H1 (cell line): ENCODE results near the gene ME3. TPM values are rescaled to one million over a fixed set of nuclear protein-coding genes. Genes with fewer than 3 reads are reported as not detected.
A peak's percentile ranks its signal among the peaks of the same experiment; 100 is the strongest.

ENCODE experiments used
- BACH1 ChIP-seq: IDR thresholded peaks from 2 replicates; pipeline ENCODE4 v1.6.1; 2012; ENCODE audit warnings: low read length, improper control_type of control experiment
- CTBP2 ChIP-seq: IDR thresholded peaks from 2 replicates; pipeline ENCODE4 v1.7.0; 2011; ENCODE audit warnings: borderline replicate concordance, mild to moderate bottlenecking, moderate library complexity, mixed read lengths, low read length; ENCODE audit not compliant: insufficient read depth, insufficient read length
- FOSL1 ChIP-seq: IDR thresholded peaks from 2 replicates; pipeline ENCODE4 v1.6.1; 2011; ENCODE audit warnings: mild to moderate bottlenecking, low read depth, low read length, moderate library complexity; ENCODE audit not compliant: insufficient read depth
- KDM4A ChIP-seq: IDR thresholded peaks from one replicate; pipeline ENCODE4 v1.7.1; 2012; ENCODE audit warnings: low read depth, mild to moderate bottlenecking, moderate library complexity, low read length, inconsistent platforms; ENCODE audit not compliant: severe bottlenecking
- KDM5A ChIP-seq: fragments of 200-600 bp; IDR thresholded peaks from 2 replicates; pipeline ENCODE4 v1.7.1; 2012; ENCODE audit warnings: mild to moderate bottlenecking, low read length, inconsistent platforms, mixed read lengths
- MAFK ChIP-seq: IDR thresholded peaks from 2 replicates; pipeline ENCODE4 v1.6.1; 2012; ENCODE audit warnings: low read depth, mild to moderate bottlenecking, improper control_type of control experiment, low read length
- PHF8 ChIP-seq: fragments of 200-600 bp; sonication (generic); conservative IDR thresholded peaks from 2 replicates; pipeline ENCODE4 v1.7.1; 2012; ENCODE audit warnings: low read depth, mild to moderate bottlenecking, inconsistent platforms, low read length, moderate library complexity
- POLR2AphosphoS5 ChIP-seq: IDR thresholded peaks from 2 replicates; pipeline ENCODE4 v1.6.1; 2011; ENCODE audit warnings: low read depth, low read length
- POU5F1 ChIP-seq: IDR thresholded peaks from 2 replicates; pipeline ENCODE4 v1.6.1; 2011; ENCODE audit warnings: low read depth, mild to moderate bottlenecking, low read length, moderate library complexity
- SP1 ChIP-seq: IDR thresholded peaks from 2 replicates; pipeline ENCODE4 v1.6.1; 2011; ENCODE audit warnings: low read depth, low read length
- TEAD4 ChIP-seq: IDR thresholded peaks from 2 replicates; pipeline ENCODE4 v1.6.1; 2012; ENCODE audit warnings: low read depth, low read length, inconsistent platforms, mixed read lengths
- polyA plus RNA-seq, 7 experiments: library from polyadenylated mRNA; depleted of rRNA in 3 of 7; stranded (reverse) in 5 of 7; unstranded in 2 of 7; fragments of >200 nt in 5 of 7; fragments of 200-250 nt in 2 of 7; gene quantifications; 1 replicate in 5 of 7; 2 replicates in 1 of 7; 4 replicates in 1 of 7; pipeline versions ENCODE4 v1.2.1 to v1.2.3, GENCODE V29; 2011 to 2013; ENCODE audit warnings: missing spikeins in 2 of 7, mixed read lengths in 2 of 7
- total RNA-seq: library from RNA; stranded (reverse); fragmentation: NEBNext Ultra II Directional; extraction: Animal tissue kit (Norgen Biotek cat#: 25700); gene quantifications from 2 replicates; pipeline ENCODE4 v1.2.1, GENCODE V29; 2021
- TF ChIP-seq, protein P1 (sequence below): IDR thresholded peaks from 2 replicates; pipeline ENCODE4 v1.6.1; 2011; ENCODE audit warnings: low read length, improper control_type of control experiment
- TF ChIP-seq, protein P2 (sequence below): IDR thresholded peaks from 2 replicates; pipeline ENCODE4 v1.6.1; 2012; ENCODE audit warnings: low read length, inconsistent platforms

The ME3 gene
- total and polyA plus RNA-seq, 2 of the 8 experiments (the other 6 are each of a cell fraction or from before 2014, with no cell fraction given) = 1.5 to 2.8 TPM

- TF ChIP-seq, protein P1, sequence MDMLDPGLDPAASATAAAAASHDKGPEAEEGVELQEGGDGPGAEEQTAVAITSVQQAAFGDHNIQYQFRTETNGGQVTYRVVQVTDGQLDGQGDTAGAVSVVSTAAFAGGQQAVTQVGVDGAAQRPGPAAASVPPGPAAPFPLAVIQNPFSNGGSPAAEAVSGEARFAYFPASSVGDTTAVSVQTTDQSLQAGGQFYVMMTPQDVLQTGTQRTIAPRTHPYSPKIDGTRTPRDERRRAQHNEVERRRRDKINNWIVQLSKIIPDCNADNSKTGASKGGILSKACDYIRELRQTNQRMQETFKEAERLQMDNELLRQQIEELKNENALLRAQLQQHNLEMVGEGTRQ = no peak
- TF ChIP-seq PHF8 (no peak), POU5F1 (no peak), TEAD4 (peak; percentile 68), KDM4A (no peak), POLR2AphosphoS5 (no peak), KDM5A (no peak), MAFK (no peak), CTBP2 (no peak), FOSL1 (no peak), BACH1 (no peak), SP1 (0 out of 2 replicates have a peak, but pooled peaks have one; percentile 38)
- TF ChIP-seq, protein P2, sequence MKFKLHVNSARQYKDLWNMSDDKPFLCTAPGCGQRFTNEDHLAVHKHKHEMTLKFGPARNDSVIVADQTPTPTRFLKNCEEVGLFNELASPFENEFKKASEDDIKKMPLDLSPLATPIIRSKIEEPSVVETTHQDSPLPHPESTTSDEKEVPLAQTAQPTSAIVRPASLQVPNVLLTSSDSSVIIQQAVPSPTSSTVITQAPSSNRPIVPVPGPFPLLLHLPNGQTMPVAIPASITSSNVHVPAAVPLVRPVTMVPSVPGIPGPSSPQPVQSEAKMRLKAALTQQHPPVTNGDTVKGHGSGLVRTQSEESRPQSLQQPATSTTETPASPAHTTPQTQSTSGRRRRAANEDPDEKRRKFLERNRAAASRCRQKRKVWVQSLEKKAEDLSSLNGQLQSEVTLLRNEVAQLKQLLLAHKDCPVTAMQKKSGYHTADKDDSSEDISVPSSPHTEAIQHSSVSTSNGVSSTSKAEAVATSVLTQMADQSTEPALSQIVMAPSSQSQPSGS = no peak
Observed at GRCh38 chr11:86676533-86677154, 4.2 kb upstream of the ME3 start (continued).
